Panc1 (cell line): Measurements from ENCODE around the gene SLC2A1. TPM values are rescaled to one million over a fixed set of nuclear protein-coding genes. Genes with fewer than 3 reads are reported as not detected.

Experiments
- ATAC-seq: fragments of 200-7000 bp; cut with Tn5 transposase; 2 replicates; pipeline ENCODE4 v1.9.1; 2020; ENCODE audit warnings: mild to moderate bottlenecking, moderate library complexity
- BruUV-seq: library from RNA; stranded (reverse); fragments of 400-500 nt; replicated peaks from 2 replicates; lab custom pipeline; 2021; lab: Mats Ljungman, UMichigan
- CTCF ChIA-PET: fragments of 300-600 bp; sonication (Branson Sonifier 250); formaldehyde crosslinking; loops from one replicate; lab custom pipeline; 2022; ENCODE audit warnings: antibody characterized with exemption; lab: Charles Lee
- POLR2A ChIA-PET: fragments of 300-600 bp; sonication (Branson Sonifier 250); formaldehyde crosslinking; loops from one replicate; lab custom pipeline; 2022; ENCODE audit warnings: antibody characterized with exemption; lab: Charles Lee
- DNase-seq: peaks from one replicate; pipeline ENCODE4 v3.0.0-alpha.2; 2010; ENCODE audit warnings: low read depth, low spot score
- H3K27ac ChIP-seq: 2 replicates; pipeline ENCODE4 v1.5.1; 2011; ENCODE audit warnings: mild to moderate bottlenecking, low read length, inconsistent platforms
- H3K27me3 ChIP-seq: fragments of 200-500 bp; sonication (Bioruptor generic); 2 replicates; pipeline ENCODE4 v1.6.0; 2014; ENCODE audit warnings: low read length, inconsistent platforms; ENCODE audit not compliant: control insufficient read depth, insufficient read depth
- H3K36me3 ChIP-seq: fragments of 200-500 bp; sonication (Bioruptor generic); 2 replicates; pipeline ENCODE4 v1.5.1; 2014; ENCODE audit warnings: inconsistent platforms, mild to moderate bottlenecking, low read length, moderate library complexity; ENCODE audit not compliant: control insufficient read depth, insufficient read depth
- H3K4me1 ChIP-seq: 2 replicates; pipeline ENCODE4 v1.5.1; 2011; ENCODE audit warnings: inconsistent platforms, mild to moderate bottlenecking, low read length, moderate library complexity; ENCODE audit not compliant: control insufficient read depth, insufficient read depth
- H3K4me3 ChIP-seq, 2 experiments: 2 replicates each; pipeline ENCODE4 v1.5.1; 2011 to 2012; ENCODE audit warnings: low read depth in 2 of 2, low read length in 2 of 2, mild to moderate bottlenecking in 2 of 2, inconsistent platforms in 1 of 2, moderate library complexity in 1 of 2
- H3K9me3 ChIP-seq: fragments of 200-500 bp; sonication (Bioruptor generic); 2 replicates; pipeline ENCODE4 v1.5.1; 2014; ENCODE audit warnings: low read depth, mild to moderate bottlenecking, inconsistent platforms, low read length, moderate library complexity; ENCODE audit not compliant: control insufficient read depth, insufficient read depth
- CTCF ChIP-seq: fragments of 450-650 bp; IDR thresholded peaks from 2 replicates; pipeline ENCODE4 v1.5.1; 2017; ENCODE audit warnings: mild to moderate bottlenecking
- POLR2AphosphoS5 ChIP-seq: IDR thresholded peaks from 2 replicates; pipeline ENCODE4 v1.6.1; 2012; ENCODE audit warnings: mild to moderate bottlenecking, low read depth, low read length, moderate library complexity
- REST ChIP-seq, 2 experiments: IDR thresholded peaks; 2 replicates each; pipeline ENCODE4 v1.6.1; 2011 to 2012; ENCODE audit warnings: low read depth in 2 of 2, control low read depth in 1 of 2, low read length in 1 of 2, mild to moderate bottlenecking in 1 of 2, moderate library complexity in 1 of 2; ENCODE audit not compliant: insufficient read depth in 1 of 2
- SIN3A ChIP-seq: IDR thresholded peaks from 2 replicates; pipeline ENCODE4 v1.6.1; 2012; ENCODE audit warnings: low read depth, mild to moderate bottlenecking, low read length, moderate library complexity, borderline replicate concordance; ENCODE audit not compliant: insufficient read depth
- TCF7L2 ChIP-seq: IDR thresholded peaks from 2 replicates; pipeline ENCODE4 v1.6.1; 2011; ENCODE audit warnings: mild to moderate bottlenecking, low read depth, low read length, inconsistent platforms
- in situ Hi-C: cut with HindIII; loops from 2 replicates; pipeline ENCODE4 v1.10.0; 2016; ENCODE audit warnings: low sequenced_read_pairs, low pct_unique_long_range_greater_than_20kb
- intact Hi-C: fragments of 100-400 bp; cut with micrococcal nuclease; formaldehyde crosslinking; loops from one replicate; pipeline ENCODE4 v1.10.0; 2022; ENCODE audit not compliant: unreplicated experiment
- total RNA-seq: library from RNA; stranded (reverse); gene quantifications from one replicate; pipeline ENCODE4 v1.2.1, GENCODE V29; 2021; ENCODE audit not compliant: unreplicated experiment

Gene SLC2A1
- total RNA-seq, 1 experiment from 2014 or later: 32.9 TPM

GRCh38 chr1:42944246-42944928 is 14.3 kb downstream of the SLC2A1 start:
- POLR2A ChIA-PET: interaction anchor here (0.6 kb wide), 1 partner anchor 227 kb away, joined by 7 read pairs; the partner anchor contains the start of genes CFAP57 and EBNA1BP2

GRCh38 chr1:42943728-42944127 is 14.9 kb downstream of the SLC2A1 start:
- TF ChIP-seq REST (IDR thresholded peaks at IDR 0.05; ENCODE audit: insufficient read depth in 1 of 2, low read depth in 2 of 2, low read length in 1 of 2) (no peak), SIN3A (no peak), CTCF (no peak), TCF7L2 (no peak), POLR2AphosphoS5 (no peak)
- ChIA-PET POLR2A (interaction anchor here (0.6 kb wide), 1 partner anchor 228 kb away, joined by 7 read pairs; the partner anchor contains the start of genes CFAP57 and EBNA1BP2), CTCF (interaction anchor here (0.6 kb wide), 2 partner anchors 13 to 51 kb away, joined by 3 to 5 read pairs; no protein-coding TSS in a partner anchor)
- peaks cover 50% of the 10 kb centered on the region for H3K4me1 ChIP-seq
- no peak for ATAC-seq
- BruUV-seq: no TSS peak
- peak overlapping the region; percentile 42; the same call in 1 of the 2 replicates for H3K27ac ChIP-seq
- intact Hi-C loops: no loop called here
- H3K9me3 ChIP-seq: no peaks in the 10 kb centered on the region
- no peaks in the 10 kb centered on the region for H3K27me3 ChIP-seq
- in situ Hi-C loops: no loop called here
- no peak for DNase-seq
- H3K4me3 ChIP-seq: no peak overlapping the region
- no peaks in the 10 kb centered on the region for H3K36me3 ChIP-seq

More at GRCh38 chr1:42944246-42944928, 14.3 kb downstream of the SLC2A1 start:
- H3K27me3 ChIP-seq: no peaks in the 10 kb centered on the region
- H3K27ac ChIP-seq: peak overlapping the region; percentile 35; the same call in 1 of the 2 replicates
- no TSS peak for BruUV-seq
- CTCF ChIA-PET: interaction anchor here (0.6 kb wide), 2 partner anchors 12 to 52 kb away, joined by 3 to 5 read pairs; no protein-coding TSS in a partner anchor
- in situ Hi-C loops (no loop called here), intact Hi-C loops (no loop called here)
- H3K9me3 ChIP-seq: no peaks in the 10 kb centered on the region
- ATAC-seq (no peak), DNase-seq (no peak)
- H3K4me1 ChIP-seq: peaks cover 54% of the 10 kb centered on the region
- no peak for TF ChIP-seq TCF7L2
- no peak for TF ChIP-seq SIN3A
- H3K4me3 ChIP-seq: no peak overlapping the region
- no peaks in the 10 kb centered on the region for H3K36me3 ChIP-seq

- peaks cover 55% of the 10 kb centered on the region for H3K4me1 ChIP-seq
- H3K9me3 ChIP-seq: no peaks in the 10 kb centered on the region
- intact Hi-C loops (no loop called here), in situ Hi-C loops (no loop called here)
- ChIA-PET CTCF (no interaction called here), POLR2A (no interaction called here)
- no peaks in the 10 kb centered on the region for H3K27me3 ChIP-seq
- BruUV-seq: no TSS peak
- DNase-seq (no peak), ATAC-seq (peak; percentile 27; the same call in 1 of the 2 replicates)
- peak overlapping the region; percentile 42; the same call in 1 of the 2 replicates for H3K27ac ChIP-seq
- H3K36me3 ChIP-seq: no peaks in the 10 kb centered on the region
- H3K4me3 ChIP-seq: no peak overlapping the region
- TF ChIP-seq SIN3A (no peak), REST (IDR thresholded peaks at IDR 0.05; ENCODE audit: insufficient read depth in 1 of 2, low read depth in 2 of 2, low read length in 1 of 2) (no peak), CTCF (no peak)
Measured at GRCh38 chr1:42943166-42943565, 15.5 kb downstream of the SLC2A1 start.
